Trophoblast cell (in vitro differentiated cells and primary cell): ENCODE results near the gene OPTN.

Source experiments
- DNase-seq, 2 donors: peaks; one replicate each; pipeline ENCODE4 v3.0.0-alpha.2; 2016
- H2AFZ ChIP-seq: 2 replicates; pipeline ENCODE4 v1.6.1; 2013; ENCODE audit warnings: low read length, moderate library complexity, mild to moderate bottlenecking; ENCODE audit not compliant: insufficient read depth, poor library complexity
- H2AK5ac ChIP-seq: 2 replicates; pipeline ENCODE4 v1.6.1; 2013; ENCODE audit warnings: mild to moderate bottlenecking, low read length
- H2BK120ac ChIP-seq: 2 replicates; pipeline ENCODE4 v1.6.1; 2013; ENCODE audit warnings: low read length, mild to moderate bottlenecking, moderate library complexity; ENCODE audit not compliant: insufficient read depth, poor library complexity
- H2BK12ac ChIP-seq: 2 replicates; pipeline ENCODE4 v1.6.1; 2013; ENCODE audit warnings: mild to moderate bottlenecking, low read length, moderate library complexity
- H2BK5ac ChIP-seq: 2 replicates; pipeline ENCODE4 v1.6.1; 2013; ENCODE audit warnings: low read length, low read depth, moderate library complexity, mild to moderate bottlenecking; ENCODE audit not compliant: poor library complexity
- H3K14ac ChIP-seq: 2 replicates; pipeline ENCODE4 v1.6.1; 2013; ENCODE audit warnings: mild to moderate bottlenecking, low read length
- H3K18ac ChIP-seq: 2 replicates; pipeline ENCODE4 v1.6.1; 2013; ENCODE audit warnings: mild to moderate bottlenecking, low read length
- H3K23ac ChIP-seq: 2 replicates; pipeline ENCODE4 v1.6.1; 2013; ENCODE audit warnings: low read length
- H3K27ac ChIP-seq: 2 replicates; pipeline ENCODE4 v1.5.1; 2013; ENCODE audit warnings: low read depth, mild to moderate bottlenecking, inconsistent platforms, low read length, moderate library complexity
- H3K27me3 ChIP-seq: 2 replicates; pipeline ENCODE4 v1.6.1; 2013; ENCODE audit warnings: inconsistent platforms, mild to moderate bottlenecking, low read length, moderate library complexity; ENCODE audit not compliant: insufficient read depth
- H3K36me3 ChIP-seq, 2 experiments: 1 replicate in 1 of 2; 2 replicates in 1 of 2; pipeline ENCODE4 v1.6.1; 2013; ENCODE audit warnings: low read length in 2 of 2, mild to moderate bottlenecking in 2 of 2, moderate library complexity in 1 of 2; ENCODE audit not compliant: insufficient read depth in 2 of 2, control insufficient read depth in 1 of 2
- H3K4ac ChIP-seq: 2 replicates; pipeline ENCODE4 v1.6.1; 2013; ENCODE audit warnings: low read depth, mild to moderate bottlenecking, low read length, moderate library complexity
- H3K4me1 ChIP-seq, 2 experiments: 1 replicate in 1 of 2; 2 replicates in 1 of 2; pipeline ENCODE4 v1.6.1; 2013; ENCODE audit warnings: low read length in 2 of 2, mild to moderate bottlenecking in 2 of 2, moderate library complexity in 1 of 2; ENCODE audit not compliant: insufficient read depth in 2 of 2, control insufficient read depth in 1 of 2
- H3K4me2 ChIP-seq: 2 replicates; pipeline ENCODE4 v1.6.1; 2013; ENCODE audit warnings: inconsistent platforms, mild to moderate bottlenecking, low read length, moderate library complexity
- H3K4me3 ChIP-seq: 2 replicates; pipeline ENCODE4 v1.5.1; 2013; ENCODE audit warnings: mild to moderate bottlenecking, low read depth, low read length, inconsistent platforms
- H3K79me1 ChIP-seq: one replicate; pipeline ENCODE4 v1.6.1; 2013; ENCODE audit warnings: low read length
- H3K79me2 ChIP-seq: 2 replicates; pipeline ENCODE4 v1.6.1; 2013; ENCODE audit warnings: low read length, mild to moderate bottlenecking; ENCODE audit not compliant: control insufficient read depth, insufficient read depth, poor library complexity
- H3K9ac ChIP-seq: 2 replicates; pipeline ENCODE4 v1.6.1; 2013; ENCODE audit warnings: mild to moderate bottlenecking, low read length
- H3K9me3 ChIP-seq: 2 replicates; pipeline ENCODE4 v1.6.1; 2013; ENCODE audit warnings: low read depth, mild to moderate bottlenecking, control low read depth, inconsistent platforms, low read length; ENCODE audit not compliant: insufficient read depth
- H4K12ac ChIP-seq: 2 replicates; pipeline ENCODE4 v1.6.1; 2013; ENCODE audit warnings: low read depth, mild to moderate bottlenecking, low read length, moderate library complexity
- H4K8ac ChIP-seq: 2 replicates; pipeline ENCODE4 v1.6.1; 2013; ENCODE audit warnings: low read depth, mild to moderate bottlenecking, low read length, moderate library complexity
- H4K91ac ChIP-seq: one replicate; pipeline ENCODE4 v1.6.1; 2013; ENCODE audit warnings: low read depth, mild to moderate bottlenecking, low read length, moderate library complexity
- WGBS: extraction: QIAGEN DNeasy Blood & Tissue Kit; methylation state at CpG from one replicate; pipeline ENCODE4 v1.1.7; 2013; ENCODE audit warnings: missing lambda C conversion rate; ENCODE audit not compliant: insufficient read length, insufficient coverage; ENCODE audit errors: extremely low coverage; 5-methylcytosine and 5-hydroxymethylcytosine counted together

OPTN gene

DNA sequence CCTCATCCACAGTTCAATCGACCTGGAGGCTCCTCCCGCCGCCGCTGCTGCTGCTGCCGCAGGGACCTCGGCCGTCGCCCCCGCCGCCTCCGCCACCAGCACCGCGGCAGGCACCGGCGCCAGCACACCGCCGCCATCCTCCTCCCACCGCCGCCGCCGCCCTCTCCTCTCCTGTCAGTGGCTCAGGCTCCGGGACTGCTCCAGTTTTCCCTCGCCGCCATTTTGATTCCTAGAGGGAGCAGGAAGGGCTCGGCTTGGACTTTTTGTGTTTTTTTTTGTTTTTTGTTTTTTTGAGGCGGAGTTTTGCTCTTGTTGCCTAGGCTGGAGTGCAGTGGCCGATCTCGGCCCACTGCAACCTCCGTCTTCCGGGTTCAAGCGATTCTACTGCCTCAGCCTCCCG lies 58.4 kb downstream of the OPTN start:
- no peak overlapping the region for H2BK5ac ChIP-seq
- no peak overlapping the region for H4K8ac ChIP-seq
- H2AFZ ChIP-seq = no peak overlapping the region
- H3K14ac ChIP-seq = no peak overlapping the region
- no peak overlapping the region for H3K4me3 ChIP-seq
- no peak overlapping the region for H2AK5ac ChIP-seq
- no peak overlapping the region for H4K12ac ChIP-seq
- no peak overlapping the region for H3K18ac ChIP-seq
- peaks cover 7% of the 10 kb centered on the region for H3K79me2 ChIP-seq
- H3K27me3 ChIP-seq = no peaks in the 10 kb centered on the region
- H2BK120ac ChIP-seq = no peak overlapping the region
- no peak overlapping the region for H3K4ac ChIP-seq
- H3K27ac ChIP-seq = no peak overlapping the region
- peaks cover 3 to 8% of the 10 kb centered on the region in 2 experiments for H3K4me1 ChIP-seq
- no peak overlapping the region for H3K9ac ChIP-seq
- H4K91ac ChIP-seq = no peak overlapping the region
- H3K79me1 ChIP-seq = peaks cover 7% of the 10 kb centered on the region
- H2BK12ac ChIP-seq = peak overlapping the region; percentile 43
- H3K23ac ChIP-seq = no peak overlapping the region
- H3K9me3 ChIP-seq = no peaks in the 10 kb centered on the region
- H3K4me2 ChIP-seq = no peak overlapping the region
- peak; percentile 21 to 70 for DNase-seq
- no CpG with 5 or more reads among the region's 32 CpGs for WGBS
- H3K36me3 ChIP-seq = peaks cover 0 to 2% of the 10 kb centered on the region in 2 experiments

DNA sequence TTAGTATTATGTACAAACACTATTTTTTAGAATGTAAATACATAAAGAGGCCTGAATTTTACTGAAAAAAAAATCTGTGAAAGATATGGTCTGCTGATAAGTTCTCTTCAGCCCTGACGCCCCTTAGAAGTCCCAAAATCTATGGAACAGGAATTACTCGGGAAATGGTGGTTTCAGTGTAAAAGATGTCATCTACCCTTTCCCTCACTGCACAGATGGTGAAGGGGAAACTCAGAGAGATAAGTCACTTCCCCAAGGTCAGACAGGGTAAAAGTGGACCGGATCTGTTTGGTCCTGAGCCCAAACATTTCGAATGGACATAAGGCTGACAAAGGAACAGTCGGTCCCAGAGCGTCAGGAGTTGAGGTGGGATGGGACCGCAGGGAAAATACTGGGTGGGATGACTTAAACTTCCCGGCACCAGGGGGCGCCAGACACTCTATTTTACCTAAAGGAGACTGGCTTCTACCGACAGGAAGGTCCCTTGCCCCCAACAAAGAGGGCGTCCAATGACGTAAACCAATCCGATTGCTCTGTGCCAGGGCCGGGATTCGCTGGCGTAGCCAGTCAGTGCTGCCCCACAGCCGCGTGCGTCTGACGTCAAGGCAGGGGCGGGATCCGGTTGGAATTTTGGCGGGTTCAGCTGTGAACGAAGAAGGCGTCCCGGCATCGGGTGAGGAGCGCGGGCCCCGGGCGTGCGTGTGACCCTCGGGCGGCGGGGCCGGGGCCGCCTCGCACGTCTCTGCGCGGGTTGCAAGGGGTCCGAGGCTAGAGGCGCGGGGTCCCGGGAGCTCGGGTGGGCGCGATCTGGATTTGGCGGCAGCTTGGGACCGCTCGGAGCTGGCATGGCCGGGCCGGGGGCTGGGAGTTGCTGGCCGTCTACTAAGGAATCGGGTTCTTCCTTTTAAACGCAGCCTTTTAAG lies 61.2 kb downstream of the OPTN start, which contains the start of gene MCM10:
Gene MCM10, plus strand, starts transcription at position 625 of the 923 bp plus-strand sequence. CDS start 2,645 bp downstream, outside the sequence.
- no peak within 1 kb of the TSS for H3K27ac ChIP-seq
- H2BK12ac ChIP-seq = no peak within 1 kb of the TSS
- H3K18ac ChIP-seq = peak within 1 kb of the TSS; percentile 61
- peak within 1 kb of the TSS; percentile 65 for H3K9ac ChIP-seq
- no peaks in the 10 kb centered on the region for H3K27me3 ChIP-seq
- H3K36me3 ChIP-seq = peaks cover 0 to 2% of the 10 kb centered on the region in 2 experiments
- no peaks in the 10 kb centered on the region for H3K9me3 ChIP-seq
- H3K79me1 ChIP-seq = peaks cover 4% of the 10 kb centered on the region
- peak within 1 kb of the TSS; percentile 98 for H2AFZ ChIP-seq
- peaks cover 7% of the 10 kb centered on the region for H3K79me2 ChIP-seq
- H4K8ac ChIP-seq = peak within 1 kb of the TSS; percentile 91
- DNase-seq = peak; percentile 99 to 100
- peak within 1 kb of the TSS; percentile 71 for H3K4ac ChIP-seq
- H2BK5ac ChIP-seq = peak within 1 kb of the TSS; percentile 34
- H3K4me1 ChIP-seq = peaks cover 3 to 6% of the 10 kb centered on the region in 2 experiments
- H3K23ac ChIP-seq = peak within 1 kb of the TSS; percentile 95
- H4K12ac ChIP-seq = peak within 1 kb of the TSS; percentile 50
- H4K91ac ChIP-seq = peak within 1 kb of the TSS; percentile 85
- H3K4me2 ChIP-seq = peak within 1 kb of the TSS; percentile 87
- H2AK5ac ChIP-seq = no peak within 1 kb of the TSS
- peak within 1 kb of the TSS; percentile 91 for H3K4me3 ChIP-seq
- H2BK120ac ChIP-seq = peak within 1 kb of the TSS; percentile 59
- WGBS = no CpG with 5 or more reads among the region's 56 CpGs
- H3K14ac ChIP-seq = peak within 1 kb of the TSS; percentile 44

DNA sequence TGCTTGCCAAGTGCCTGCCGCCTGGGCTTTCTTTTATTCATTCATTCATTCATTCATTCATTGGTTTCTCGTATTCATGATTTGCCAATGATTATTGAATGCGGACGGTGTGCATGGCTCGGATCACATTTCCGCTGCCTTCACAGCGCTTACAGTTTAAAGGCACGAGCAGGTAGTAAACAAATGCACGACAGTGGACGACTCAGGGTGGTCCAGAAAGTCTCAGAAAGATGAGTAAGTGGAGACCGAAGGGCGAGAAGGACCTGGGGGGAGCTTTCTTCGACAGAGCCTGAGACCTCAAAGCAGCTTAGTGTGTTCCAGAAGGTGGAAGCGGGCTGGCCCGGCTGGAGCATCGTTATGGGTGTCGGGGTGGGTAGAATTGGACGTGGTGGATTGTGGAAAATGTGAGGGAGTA lies 61.9 kb downstream of the OPTN start:
- peaks cover 4% of the 10 kb centered on the region for H3K79me1 ChIP-seq
- H4K8ac ChIP-seq = peak overlapping the region; percentile 44
- peaks cover 2 to 5% of the 10 kb centered on the region in 2 experiments for H3K36me3 ChIP-seq
- no peak overlapping the region for H3K23ac ChIP-seq
- peak overlapping the region; percentile 57 for H3K4ac ChIP-seq
- H2AFZ ChIP-seq = peak overlapping the region; percentile 88
- H3K4me3 ChIP-seq = peak overlapping the region; percentile 91
- H3K14ac ChIP-seq = no peak overlapping the region
- no peak overlapping the region for H4K91ac ChIP-seq
- WGBS = no CpG with 5 or more reads among the region's 18 CpGs
- no peak overlapping the region for H3K27ac ChIP-seq
- H3K79me2 ChIP-seq = peaks cover 7% of the 10 kb centered on the region
- no peaks in the 10 kb centered on the region for H3K27me3 ChIP-seq
- no peak overlapping the region for H2BK5ac ChIP-seq
- H2AK5ac ChIP-seq = no peak overlapping the region
- no peaks in the 10 kb centered on the region for H3K9me3 ChIP-seq
- H2BK12ac ChIP-seq = no peak overlapping the region
- peaks cover 3 to 6% of the 10 kb centered on the region in 2 experiments for H3K4me1 ChIP-seq
- DNase-seq = peak in 1 of 2 donors; percentile 11
- H2BK120ac ChIP-seq = no peak overlapping the region
- no peak overlapping the region for H3K18ac ChIP-seq
- H3K9ac ChIP-seq = peak overlapping the region; percentile 65
- peak overlapping the region; percentile 87 for H3K4me2 ChIP-seq
- H4K12ac ChIP-seq = peak overlapping the region; percentile 2

DNA sequence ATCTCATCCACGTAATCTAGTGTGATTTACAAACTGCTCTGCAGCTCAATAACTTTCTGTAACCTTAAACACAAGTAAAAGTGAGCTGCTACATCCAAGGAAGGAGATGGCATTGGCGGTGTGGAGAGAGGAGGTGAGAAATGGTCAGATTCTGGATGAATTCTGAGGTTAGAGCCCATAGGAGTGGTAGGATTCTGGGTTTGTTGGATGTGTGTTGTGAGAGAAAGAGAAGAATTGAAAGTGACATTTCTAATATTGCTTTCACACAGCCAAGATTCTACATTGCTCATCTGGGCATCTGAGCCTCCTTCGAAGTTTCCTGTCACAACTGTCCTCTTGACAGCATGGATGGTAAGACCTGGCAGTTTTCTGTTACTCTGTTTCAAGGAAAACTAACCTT lies 63.9 kb downstream of the OPTN start:
- no peaks in the 10 kb centered on the region for H3K9me3 ChIP-seq
- WGBS = no CpG with 5 or more reads among the region's 3 CpGs

More for the DNA sequence above, 63.9 kb downstream of the OPTN start:
- H3K18ac ChIP-seq = no peak overlapping the region
- peaks cover 7% of the 10 kb centered on the region for H3K79me2 ChIP-seq
- H2BK120ac ChIP-seq = no peak overlapping the region
- H3K4me3 ChIP-seq = no peak overlapping the region
- H2AFZ ChIP-seq = no peak overlapping the region
- no peak for DNase-seq
- H4K8ac ChIP-seq = no peak overlapping the region
- H4K12ac ChIP-seq = no peak overlapping the region
- H4K91ac ChIP-seq = no peak overlapping the region
- no peak overlapping the region for H2BK5ac ChIP-seq
- no peak overlapping the region for H3K14ac ChIP-seq
- H3K36me3 ChIP-seq = peaks cover 5 to 15% of the 10 kb centered on the region in 2 experiments
- H3K27ac ChIP-seq = no peak overlapping the region
- no peak overlapping the region for H2BK12ac ChIP-seq
- H3K23ac ChIP-seq = no peak overlapping the region
- H3K4ac ChIP-seq = no peak overlapping the region
- peaks cover 3 to 6% of the 10 kb centered on the region in 2 experiments for H3K4me1 ChIP-seq
- H3K27me3 ChIP-seq = no peaks in the 10 kb centered on the region
- no peak overlapping the region for H3K4me2 ChIP-seq
- H3K79me1 ChIP-seq = peaks cover 4% of the 10 kb centered on the region
- H2AK5ac ChIP-seq = no peak overlapping the region
- no peak overlapping the region for H3K9ac ChIP-seq
